Measurements from ENCODE around the gene LARGE1.

Gene LARGE1

DNA sequence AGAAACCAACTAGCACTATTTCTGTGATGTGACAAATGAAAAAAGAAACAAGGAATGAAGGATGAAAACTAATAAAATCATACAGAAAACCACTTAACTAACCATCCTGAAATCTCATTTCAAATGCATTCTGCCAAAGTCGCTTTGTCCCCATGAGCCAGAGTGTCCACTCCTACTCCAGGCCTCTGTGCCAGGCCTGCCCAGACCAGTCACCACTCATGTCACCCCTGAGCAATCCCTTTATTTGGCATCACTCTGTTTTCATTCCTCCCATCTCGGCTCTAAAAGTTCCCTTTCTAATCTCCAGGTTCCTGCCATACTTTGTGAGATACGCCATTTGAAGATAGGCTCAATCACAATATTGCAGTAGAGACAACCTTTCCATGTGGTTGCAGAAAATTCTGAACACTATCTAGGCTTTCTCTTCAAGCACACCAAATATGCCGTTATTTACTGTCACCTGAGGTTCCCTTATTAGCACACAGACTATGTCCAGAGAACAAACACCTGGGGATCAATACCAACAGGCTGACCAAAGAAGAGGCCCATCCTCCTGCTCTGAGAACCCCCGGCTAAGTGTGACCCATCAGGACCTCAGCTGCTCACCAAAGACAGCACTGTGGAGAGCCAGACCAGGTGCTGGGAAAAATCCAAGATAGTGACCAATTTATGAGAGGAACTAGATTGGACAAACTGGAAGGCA is 202.4 kb downstream of the LARGE1 start:
- no peak for DNase-seq
- intact Hi-C loops (cut with DNase I): no loop called here

DNA sequence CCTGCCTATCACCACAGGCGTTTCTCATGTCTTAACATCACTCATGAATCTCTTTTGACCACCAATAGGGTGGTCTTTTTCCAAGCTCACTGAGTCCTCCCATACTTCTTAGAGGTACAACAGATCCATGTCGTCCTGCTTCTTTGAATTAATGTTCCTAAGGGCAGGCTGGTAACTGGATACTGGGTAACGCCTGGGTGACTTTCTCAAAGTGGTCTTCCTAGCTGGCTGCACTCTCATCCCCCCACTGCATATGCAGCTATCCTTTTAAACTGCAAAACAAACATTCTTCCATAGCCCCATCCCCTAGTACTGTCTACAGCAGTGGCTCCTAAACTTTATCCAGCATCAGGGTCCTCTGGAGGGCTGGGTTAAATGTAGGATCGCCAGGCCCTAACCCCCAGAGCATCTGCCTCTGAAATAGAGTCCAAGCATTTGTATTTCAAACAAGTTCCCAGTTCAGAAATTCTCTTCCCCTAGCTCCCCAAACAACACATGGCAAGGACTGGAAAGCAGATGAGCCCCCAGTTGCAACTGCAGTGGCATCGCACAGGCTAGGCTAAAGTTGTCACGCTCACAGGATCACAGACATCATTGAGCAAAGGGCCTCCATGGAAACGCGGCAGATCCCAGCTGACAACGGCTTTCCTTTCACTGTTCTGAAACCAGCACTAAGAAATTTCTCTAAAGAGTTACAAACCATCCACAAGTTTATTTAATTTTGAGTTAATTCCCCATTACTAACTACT is 204.9 kb downstream of the LARGE1 start:
- intact Hi-C loops (cut with DNase I): no loop called here
- DNase-seq: peak in 1 of 42 donors; percentile 25

- DNase-seq: no peak
- intact Hi-C loops (cut with DNase I): no loop called here
Observed at GRCh38 chr22:33710326-33710725, 209.9 kb downstream of the LARGE1 start.

GRCh38 chr22:33707581-33707980 is 212.7 kb downstream of the LARGE1 start:
- intact Hi-C loops (cut with DNase I): no loop called here
- peak in 36 of 42 donors; percentile 12 to 80 (median 44) for DNase-seq

GRCh38 chr22:33706100-33706499 is 214.2 kb downstream of the LARGE1 start:
- DNase-seq: peak in 4 of 42 donors; percentile 2 to 17 (median 9)
- intact Hi-C loops (cut with DNase I): no loop called here

- intact Hi-C loops (cut with DNase I): no loop called here
- DNase-seq: no peak
Observed at GRCh38 chr22:33699176-33699575, 221.1 kb downstream of the LARGE1 start.

DNA sequence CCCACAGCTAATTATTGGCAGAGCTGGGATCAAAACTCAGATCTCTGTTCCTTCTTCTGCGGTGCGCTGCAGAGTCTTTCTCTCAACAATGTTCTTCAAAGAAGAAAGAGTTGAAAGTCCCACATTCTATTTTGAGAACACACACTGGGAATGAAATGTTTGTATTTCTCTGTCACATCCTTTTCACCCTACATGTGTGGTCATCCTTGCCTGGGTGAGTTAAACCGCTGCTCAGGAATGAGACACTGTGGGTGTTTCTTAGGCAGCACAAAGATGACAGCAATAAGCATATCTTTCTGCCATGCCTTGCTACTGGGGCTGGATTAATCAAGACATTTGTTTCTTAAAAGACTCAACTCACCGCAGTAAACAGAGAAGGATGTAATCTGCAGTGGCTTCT is 222.6 kb downstream of the LARGE1 start:
- no peak for DNase-seq
- intact Hi-C loops (cut with DNase I): no loop called here

DNA sequence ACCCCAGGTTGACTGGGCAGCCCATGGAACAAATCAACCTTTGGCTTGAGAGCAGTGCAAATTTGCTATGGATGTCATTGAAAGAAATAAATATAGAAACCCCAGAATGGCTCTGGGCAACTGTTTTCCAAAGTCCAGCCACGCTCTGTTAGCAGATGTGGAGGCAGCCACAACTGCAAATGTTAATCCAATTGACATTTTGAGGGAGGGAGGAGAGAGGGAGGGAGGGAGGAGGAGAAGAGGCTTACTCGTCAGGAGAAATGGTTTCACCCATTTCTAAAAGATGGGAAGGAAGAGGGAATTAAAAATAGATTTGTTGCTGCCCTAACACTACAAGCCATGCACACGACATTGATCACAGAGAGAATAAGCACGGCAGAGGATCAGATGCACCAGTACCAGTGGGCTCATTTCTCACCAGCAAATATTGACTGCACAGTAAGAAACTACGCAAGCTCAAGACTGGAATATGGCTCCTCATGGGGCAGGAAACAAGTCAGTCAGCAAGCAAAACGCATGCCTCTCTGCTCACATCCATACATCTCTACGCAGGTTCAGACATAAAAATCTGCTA is 229.1 kb downstream of the LARGE1 start:
- no peak for DNase-seq
- intact Hi-C loops (cut with DNase I): no loop called here

DNA sequence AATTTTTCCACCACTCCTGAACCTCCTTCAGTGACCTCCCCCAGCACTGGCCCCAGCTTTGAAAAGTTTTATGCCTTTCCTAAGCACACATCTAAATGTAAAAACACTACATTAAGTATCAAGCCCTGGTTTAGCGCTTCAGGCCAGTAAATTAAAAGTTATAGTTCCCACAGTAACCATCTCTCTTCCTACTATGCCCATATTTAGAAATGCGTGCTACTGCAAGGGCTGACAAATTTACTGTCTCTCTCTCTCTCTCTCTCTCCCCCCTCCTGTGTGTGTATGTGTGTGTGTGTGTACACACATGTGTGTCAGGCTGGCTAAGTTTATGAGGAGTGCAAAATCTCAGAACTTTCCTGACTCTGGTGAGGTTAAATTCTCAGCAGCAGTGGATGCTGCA is 231.4 kb downstream of the LARGE1 start:
- intact Hi-C loops (cut with DNase I): no loop called here
- DNase-seq: no peak

GRCh38 chr22:33687464-33687863 is 232.8 kb downstream of the LARGE1 start:
- peak; percentile 18 to 93 (median 70) for DNase-seq

GRCh38 chr22:33684087-33684486 is 236.2 kb downstream of the LARGE1 start:
- intact Hi-C loops (cut with DNase I): no loop called here
- no peak for DNase-seq

More at GRCh38 chr22:33687464-33687863, 232.8 kb downstream of the LARGE1 start:
- intact Hi-C loops (cut with DNase I): no loop called here

- intact Hi-C loops (cut with DNase I): no loop called here
- DNase-seq: no peak
Observed at GRCh38 chr22:33682927-33683326, 237.3 kb downstream of the LARGE1 start.

DNA sequence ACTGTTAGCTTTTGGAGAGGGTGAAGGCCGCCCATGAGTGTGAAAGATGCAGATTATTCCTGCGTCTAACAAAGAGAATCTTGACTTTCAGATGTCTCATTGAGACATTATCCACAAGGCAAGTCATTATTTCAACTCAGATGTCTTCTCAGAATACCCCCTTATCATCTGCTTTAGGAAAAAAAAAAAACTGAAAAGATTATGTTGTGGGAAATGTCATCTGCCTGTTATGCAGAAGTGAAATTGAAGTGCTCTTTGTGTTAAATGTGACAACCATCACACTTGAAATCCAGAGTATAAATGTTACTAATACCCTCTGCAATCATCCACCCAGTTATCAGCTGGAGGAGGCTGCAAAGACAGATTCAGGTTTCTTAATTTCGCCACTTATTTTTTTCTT is 239.6 kb downstream of the LARGE1 start:
- intact Hi-C loops (cut with DNase I): no loop called here
- no peak for DNase-seq

- intact Hi-C loops (cut with DNase I): no loop called here
- peak in 22 of 42 donors; percentile 4 to 68 (median 22) for DNase-seq
Observed at GRCh38 chr22:33678523-33678922, 241.8 kb downstream of the LARGE1 start.

DNA sequence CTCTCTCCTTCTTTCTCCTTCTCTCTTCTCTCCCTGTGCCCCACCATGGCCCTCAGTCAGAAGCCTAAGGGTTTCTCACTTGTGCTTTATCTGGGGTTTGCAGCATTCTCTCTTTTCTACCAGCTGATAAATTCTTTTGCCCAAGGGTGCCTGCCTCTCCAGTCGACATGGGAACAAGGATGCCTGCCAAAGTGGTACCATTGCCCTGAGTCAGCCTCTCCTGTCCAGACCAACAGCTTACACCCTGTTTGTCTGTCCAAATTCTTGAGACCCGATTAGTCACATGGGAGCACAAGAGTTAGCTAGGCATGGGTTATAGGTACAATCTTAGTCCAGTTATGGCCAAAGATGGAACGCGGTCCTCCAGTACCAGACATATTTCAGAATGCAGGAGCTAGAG is 242.7 kb downstream of the LARGE1 start:
- intact Hi-C loops (cut with DNase I): no loop called here
- DNase-seq: no peak

DNA sequence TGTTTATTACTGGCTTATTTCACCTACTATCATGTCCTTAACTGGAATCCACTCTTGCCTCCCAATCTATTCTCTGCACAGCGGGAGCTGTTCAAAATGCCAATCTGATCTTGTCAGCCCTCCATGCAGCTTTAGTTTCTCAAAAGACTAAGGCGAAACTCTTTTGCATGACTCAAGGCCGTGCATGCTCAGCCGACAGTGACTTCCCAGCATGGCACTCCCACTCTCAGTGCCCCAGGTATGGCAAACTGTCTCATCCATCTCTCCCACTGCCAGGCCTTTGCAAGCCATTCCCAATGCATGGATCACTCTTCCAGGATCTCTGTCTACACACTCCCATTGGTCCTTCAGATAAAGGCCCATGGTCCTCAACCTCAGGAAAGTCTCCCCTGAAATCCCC is 245.9 kb downstream of the LARGE1 start:
- intact Hi-C loops (cut with DNase I): no loop called here
- peak in 10 of 42 donors; percentile 8 to 52 (median 32) for DNase-seq

GRCh38 chr22:33669746-33670145 is 250.5 kb downstream of the LARGE1 start:
- DNase-seq: no peak
- intact Hi-C loops (cut with DNase I): no loop called here

DNA sequence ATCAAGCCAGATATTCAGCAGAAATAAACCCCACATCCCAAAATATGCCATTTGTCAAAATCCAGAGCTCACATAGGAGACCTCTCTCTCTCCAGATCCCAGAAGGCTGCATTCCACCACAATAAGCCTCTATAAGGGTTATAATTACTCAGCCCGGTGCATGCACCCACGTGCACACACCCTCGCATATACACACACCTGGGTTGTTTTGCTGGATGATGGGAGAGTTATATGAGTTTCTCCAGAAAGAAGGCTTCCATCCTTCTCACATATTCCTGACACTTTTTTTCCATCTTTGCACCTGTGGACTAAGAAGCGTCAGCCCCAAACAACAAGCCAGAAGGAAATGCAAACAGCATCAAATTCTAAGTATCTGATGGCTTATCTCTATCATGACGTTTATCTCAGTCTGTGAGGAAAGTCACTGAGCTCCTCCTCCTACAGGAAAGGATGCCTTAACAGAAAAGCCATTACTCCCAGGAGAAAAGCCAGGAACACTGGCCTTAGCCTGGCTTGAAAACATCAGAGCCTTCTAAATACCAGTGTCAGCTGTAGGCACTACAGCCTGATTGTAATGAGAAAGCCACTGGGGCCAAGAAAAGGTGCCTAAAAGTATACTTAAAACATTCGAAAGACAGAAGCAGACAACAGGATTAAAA is 253.2 kb downstream of the LARGE1 start:
- intact Hi-C loops (cut with DNase I): no loop called here
- DNase-seq: peak in 26 of 42 donors; percentile 10 to 68 (median 38)

GRCh38 chr22:33666279-33666960 is 253.9 kb downstream of the LARGE1 start:
- intact Hi-C loops (cut with DNase I): no loop called here
- peak in 2 of 42 donors; percentile 24 to 35 for DNase-seq

All from head of caudate nucleus (tissue), 42 donors.